NCI-H2171 (cell line): ENCODE measurements around the gene RGS16.

Source experiments
- DNase-seq: peaks from one replicate; lab custom pipeline; 2025; lab: John Stamatoyannopoulos, UW

Gene RGS16

GRCh38 chr1:182608845-182609610 lies 4.8 kb upstream of the RGS16 start:
- no peak for DNase-seq

GRCh38 chr1:182608236-182608635 lies 4.0 kb upstream of the RGS16 start:
- DNase-seq = no peak

GRCh38 chr1:182607566-182607965 lies 3.4 kb upstream of the RGS16 start:
- no peak for DNase-seq

- DNase-seq = no peak
These were observed 479 bp downstream of the RGS16 start for GRCh38 chr1:182603646-182604174.

- no peak for DNase-seq
These were observed 1.1 kb downstream of the RGS16 start for GRCh38 chr1:182602935-182603645.

GRCh38 chr1:182601913-182602312 lies 2.3 kb downstream of the RGS16 start:
- DNase-seq = no peak

GRCh38 chr1:182601416-182601786 lies 2.8 kb downstream of the RGS16 start:
- DNase-seq = peak; percentile 84

GRCh38 chr1:182600745-182601415 lies 3.3 kb downstream of the RGS16 start:
- no peak for DNase-seq

GRCh38 chr1:182600036-182600713 lies 4.0 kb downstream of the RGS16 start:
- no peak for DNase-seq

GRCh38 chr1:182599339-182599738 lies 4.8 kb downstream of the RGS16 start:
- no peak for DNase-seq

- DNase-seq = no peak
These were observed 5.9 kb downstream of the RGS16 start for GRCh38 chr1:182598296-182598695.

GRCh38 chr1:182596934-182597333 lies 7.3 kb downstream of the RGS16 start:
- DNase-seq = no peak

- no peak for DNase-seq
These were observed 8.4 kb downstream of the RGS16 start for GRCh38 chr1:182595641-182596240.

- no peak for DNase-seq
These were observed 14.3 kb downstream of the RGS16 start for GRCh38 chr1:182589931-182590330.

- DNase-seq = no peak
These were observed 14.7 kb downstream of the RGS16 start for GRCh38 chr1:182589520-182589919.

- no peak for DNase-seq
These were observed 15.4 kb downstream of the RGS16 start, which contains the start of gene RNASEL for GRCh38 chr1:182588500-182589396. RNASEL (minus strand) TSS chr1:182589256; CDS start chr1:182586806, 2,450 bp downstream.

GRCh38 chr1:182587666-182588499 lies 16.3 kb downstream of the RGS16 start:
- no peak for DNase-seq

- DNase-seq = no peak
These were observed 17.1 kb downstream of the RGS16 start for GRCh38 chr1:182587093-182587492.

GRCh38 chr1:182586380-182586779 lies 17.8 kb downstream of the RGS16 start:
- DNase-seq = no peak

- no peak for DNase-seq
These were observed 19.4 kb downstream of the RGS16 start for GRCh38 chr1:182584746-182585145.
